Esophagus muscularis mucosa (tissue), 4 donors: ENCODE results near the gene KIF26B.

Experiments
- CTCF ChIP-seq, 3 experiments: fragments of 200-600 bp in 2 of 3; fragments of 450-650 bp in 1 of 3; sonication (generic) in 2 of 3; IDR thresholded peaks; one replicate each; pipeline ENCODE4 v1.5.1; 2017 to 2019; ENCODE audit warnings: antibody characterized with exemption in 3 of 3, mild to moderate bottlenecking in 2 of 3, moderate library complexity in 1 of 3
- EP300 ChIP-seq: sonication (generic); formaldehyde crosslinking; IDR thresholded peaks from one replicate; pipeline ENCODE4 v1.6.1; 2017; ENCODE audit warnings: antibody characterized with exemption
- POLR2A ChIP-seq: fragments of 450-650 bp; IDR thresholded peaks from one replicate; pipeline ENCODE4 v1.6.1; 2017; ENCODE audit warnings: antibody characterized with exemption, moderate library complexity, mild to moderate bottlenecking, low read depth
- POLR2AphosphoS5 ChIP-seq, 2 donors: sonication (generic); formaldehyde crosslinking; IDR thresholded peaks; one replicate each; pipeline ENCODE4 v1.6.1; 2017; ENCODE audit warnings: antibody characterized with exemption in 2 of 2

GRCh38 chr1:245663373-245663772 lies 508.6 kb downstream of the KIF26B start:
- TF ChIP-seq CTCF (IDR thresholded peaks at IDR 0.05), result no peak
- no peak for TF ChIP-seq POLR2A
- TF ChIP-seq EP300, result no peak
- TF ChIP-seq POLR2AphosphoS5 (IDR thresholded peaks at IDR 0.05), result no peak
